SK-N-SH (cell line): ENCODE measurements around the gene LY6G5C. TPM values are rescaled to one million over a fixed set of nuclear protein-coding genes. Genes with fewer than 3 reads are reported as not detected.
A peak's percentile ranks its signal among the peaks of the same experiment; 100 is the strongest.

Source experiments
- CTCF ChIA-PET: fragments of 300-600, 350-600 bp; formaldehyde crosslinking; extraction: SDS; loops from one replicate; lab custom pipeline; 2021; lab: Yijun Ruan, JAX
- POLR2A ChIA-PET: fragments of 350-600 bp; sonication (Branson Sonifier 250); formaldehyde crosslinking; extraction: SDS; loops from one replicate; lab custom pipeline; 2020; ENCODE audit warnings: antibody characterized with exemption, inconsistent platforms; lab: Yijun Ruan, JAX
- DNase-seq: peaks from one replicate; pipeline ENCODE4 v3.0.0; 2012
- H2AFZ ChIP-seq: fragments of 200-600 bp; sonication (generic); 2 replicates; pipeline ENCODE4 v1.8.1; 2016; ENCODE audit warnings: antibody characterized with exemption, mild to moderate bottlenecking, low read depth
- H3F3A ChIP-seq: fragments of 200-600 bp; sonication (generic); replicated peaks from 2 replicates; pipeline ENCODE3; 2016; ENCODE audit warnings: antibody characterized with exemption, mild to moderate bottlenecking; ENCODE audit not compliant: insufficient read depth
- H3K27ac ChIP-seq, 2 experiments: fragments of 200-500 bp in 1 of 2; fragments of 200-600 bp in 1 of 2; sonication (Bioruptor generic) in 1 of 2; sonication (generic), shearing (Covaris generic) in 1 of 2; 2 replicates each; pipeline versions ENCODE4 v1.5.1 to v1.6.1; 2014 to 2016; ENCODE audit warnings: low read depth in 2 of 2, inconsistent platforms in 1 of 2, low read length in 1 of 2, mild to moderate bottlenecking in 1 of 2, mixed read lengths in 1 of 2
- H3K27me3 ChIP-seq: fragments of 200-600 bp; sonication (generic), shearing (Covaris generic); 2 replicates; pipeline ENCODE4 v1.6.1; 2016; ENCODE audit warnings: mixed run types; ENCODE audit not compliant: insufficient read depth
- H3K36me3 ChIP-seq, 2 experiments: fragments of 200-500 bp in 1 of 2; fragments of 200-600 bp in 1 of 2; sonication (Bioruptor generic) in 1 of 2; sonication (generic) in 1 of 2; replicated peaks in 1 of 2; 2 replicates each; pipeline versions ENCODE3 to v1.5.1; 2014 to 2016; ENCODE audit warnings: low read length in 1 of 2, mild to moderate bottlenecking in 1 of 2; ENCODE audit not compliant: insufficient read depth in 2 of 2, control insufficient read depth in 1 of 2
- H3K4me1 ChIP-seq, 2 experiments: fragments of 200-500 bp in 1 of 2; fragments of 200-600 bp in 1 of 2; sonication (Bioruptor generic) in 1 of 2; sonication (generic), shearing (Covaris generic) in 1 of 2; 2 replicates each; pipeline versions ENCODE4 v1.5.1 to v1.6.1; 2014 to 2016; ENCODE audit warnings: low read depth in 1 of 2, low read length in 1 of 2, mixed run types in 1 of 2; ENCODE audit not compliant: insufficient read depth in 2 of 2, control insufficient read depth in 1 of 2
- H3K4me2 ChIP-seq: fragments of 200-600 bp; sonication (generic), shearing (Covaris generic); 2 replicates; pipeline ENCODE4 v1.6.1; 2017; ENCODE audit warnings: mixed run types
- H3K4me3 ChIP-seq, 2 experiments: fragments of 200-500 bp in 1 of 2; fragments of 200-600 bp in 1 of 2; sonication (Bioruptor generic) in 1 of 2; sonication (generic), shearing (Covaris generic) in 1 of 2; 2 replicates each; pipeline versions ENCODE4 v1.5.1 to v1.8.1; 2014 to 2016; ENCODE audit warnings: low read depth in 2 of 2, inconsistent platforms in 1 of 2, low read length in 1 of 2, mild to moderate bottlenecking in 1 of 2, mixed read lengths in 1 of 2, moderate library complexity in 1 of 2
- H3K79me2 ChIP-seq: fragments of 200-600 bp; sonication (generic); 2 replicates; pipeline ENCODE4 v1.8.1; 2017; ENCODE audit warnings: mild to moderate bottlenecking; ENCODE audit not compliant: insufficient read depth
- H3K9ac ChIP-seq: fragments of 200-600 bp; sonication (generic); 2 replicates; pipeline ENCODE4 v1.6.1; 2017; ENCODE audit warnings: mixed run types
- H3K9me2 ChIP-seq: fragments of 200-600 bp; sonication (generic); 2 replicates; pipeline ENCODE4 v1.6.1; 2017; ENCODE audit warnings: mixed run types
- H3K9me3 ChIP-seq: fragments of 200-600 bp; sonication (generic); 2 replicates; pipeline ENCODE4 v1.6.1; 2017; ENCODE audit warnings: mixed run types, mild to moderate bottlenecking, moderate library complexity
- H4K20me1 ChIP-seq: fragments of 200-600 bp; sonication (generic); 2 replicates; pipeline ENCODE4 v1.6.1; 2017; ENCODE audit warnings: mild to moderate bottlenecking, mixed run types; ENCODE audit not compliant: insufficient read depth
- CHD2 ChIP-seq: fragments of 150-350 bp; IDR thresholded peaks from 2 replicates; pipeline ENCODE4 v1.6.1; 2018; ENCODE audit warnings: low read length; ENCODE audit not compliant: partially characterized antibody
- FOSL2 ChIP-seq: IDR thresholded peaks from 2 replicates; pipeline ENCODE4 v1.4.0; 2012; ENCODE audit warnings: low read depth, mild to moderate bottlenecking, moderate library complexity, borderline replicate concordance
- GABPA ChIP-seq: IDR thresholded peaks from 2 replicates; pipeline ENCODE4 v1.4.0; 2012; ENCODE audit warnings: low read depth, mild to moderate bottlenecking
- MEF2A ChIP-seq: IDR thresholded peaks from 2 replicates; pipeline ENCODE4 v1.4.0; 2012; ENCODE audit warnings: low read depth, borderline replicate concordance
- NRF1 ChIP-seq: IDR thresholded peaks from 2 replicates; pipeline ENCODE4 v1.6.1; 2012; ENCODE audit warnings: low read depth, mild to moderate bottlenecking, low read length
- POLR2AphosphoS5 ChIP-seq: IDR thresholded peaks from 2 replicates; pipeline ENCODE4 v1.6.1; 2012; ENCODE audit warnings: low read depth, low read length
- RAD21 ChIP-seq: IDR thresholded peaks from 2 replicates; pipeline ENCODE4 v1.6.1; 2012; ENCODE audit warnings: mild to moderate bottlenecking, low read length
- RCOR1 ChIP-seq: fragments of 150-350 bp; IDR thresholded peaks from 2 replicates; pipeline ENCODE4 v1.6.1; 2017; ENCODE audit warnings: antibody characterized with exemption, low read length
- SIN3A ChIP-seq: IDR thresholded peaks from 2 replicates; pipeline ENCODE4 v1.6.1; 2012; ENCODE audit warnings: low read depth, mild to moderate bottlenecking, low read length, moderate library complexity, borderline replicate concordance
- TAF1 ChIP-seq: IDR thresholded peaks from 2 replicates; pipeline ENCODE4 v1.6.1; 2012; ENCODE audit warnings: low read depth, mild to moderate bottlenecking, low read length, moderate library complexity, borderline replicate concordance
- TEAD4 ChIP-seq: IDR thresholded peaks from 2 replicates; pipeline ENCODE4 v1.4.0; 2012; ENCODE audit warnings: mild to moderate bottlenecking, borderline replicate concordance; ENCODE audit not compliant: insufficient read depth
- YY1 ChIP-seq: IDR thresholded peaks from 2 replicates; pipeline ENCODE4 v1.4.0; 2012; ENCODE audit warnings: low read depth, mild to moderate bottlenecking
- WGBS: methylation state at CpG from one replicate; pipeline ENCODE4 v1.1.6; 2017; ENCODE audit warnings: low lambda C conversion rate; 5-methylcytosine and 5-hydroxymethylcytosine counted together
- polyA plus RNA-seq, 3 experiments: library from polyadenylated mRNA; depleted of rRNA; stranded (reverse); fragments of >200 nt; gene quantifications; 2 replicates each; pipeline ENCODE4 v1.2.3, GENCODE V29; 2012
- TF ChIP-seq, protein P1 (sequence below): IDR thresholded peaks from 2 replicates; pipeline ENCODE4 v1.4.0; 2012; ENCODE audit warnings: low read depth, borderline replicate concordance
- TF ChIP-seq, protein P2 (sequence below): IDR thresholded peaks from 2 replicates; pipeline ENCODE4 v1.4.0; 2012; ENCODE audit warnings: low read depth
- TF ChIP-seq, protein P3 (sequence below): fragments of 200-600 bp; sonication (generic); IDR thresholded peaks from 2 replicates; pipeline ENCODE4 v1.6.1; 2017; ENCODE audit warnings: antibody characterized with exemption, mild to moderate bottlenecking, moderate library complexity
- TF ChIP-seq, protein P4 (sequence below): IDR thresholded peaks from 2 replicates; pipeline ENCODE4 v1.6.1; 2012; ENCODE audit warnings: mild to moderate bottlenecking, low read depth, low read length, moderate library complexity

LY6G5C gene
- polyA plus RNA-seq, 1 of the 3 experiments (the other 2 are of a cell fraction) = 1.1 TPM

DNA sequence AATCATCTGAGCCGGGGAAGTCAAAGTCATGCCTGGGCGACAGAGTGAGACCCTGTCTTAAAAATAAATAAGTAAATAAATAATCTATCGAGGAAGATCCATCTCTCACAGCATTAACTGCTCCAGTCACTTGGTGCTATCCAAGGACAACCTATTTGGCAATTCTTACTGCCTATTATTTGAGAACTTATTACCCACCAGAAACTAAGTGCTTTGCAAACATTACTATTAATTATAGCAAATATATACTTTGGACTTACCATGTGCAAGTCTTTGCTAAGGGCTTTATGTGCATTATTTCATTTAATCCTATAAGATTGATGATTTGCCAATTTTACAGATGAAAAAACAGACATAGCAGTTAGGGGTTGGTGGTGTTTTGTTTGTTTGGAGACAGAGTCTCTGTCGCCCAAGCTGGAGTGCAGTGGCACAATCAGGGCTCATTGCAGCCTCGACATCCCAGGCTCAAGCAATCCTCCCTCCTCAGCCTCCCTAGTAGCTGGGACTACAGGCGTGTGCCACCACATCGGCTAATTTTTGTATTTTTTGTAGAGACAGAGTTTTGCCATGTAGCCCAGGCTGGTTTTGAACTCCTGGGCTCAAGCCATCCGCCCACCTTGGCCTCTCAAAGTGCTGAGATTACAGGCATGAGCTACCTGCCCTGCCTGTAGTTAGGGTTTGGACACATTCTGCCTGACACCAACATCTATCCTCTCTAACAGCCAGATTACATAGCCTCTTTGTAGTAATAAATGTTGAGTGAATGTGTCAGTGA is 26.1 kb downstream of the LY6G5C start:
- POLR2A ChIA-PET = interaction anchor here (1.0 kb wide), 1 partner anchor 229 kb away, joined by 3 read pairs; no protein-coding TSS in a partner anchor
- Histone ChIP-seq H3K36me3 (peaks cover 5 to 10% of the 10 kb centered on the region in 2 experiments), H3K4me2 (no peak overlapping the region), H3K9me2 (no peaks in the 10 kb centered on the region), H3K4me1 (peaks cover 17 to 27% of the 10 kb centered on the region in 2 experiments), H3F3A (peaks cover 24% of the 10 kb centered on the region), H3K79me2 (peaks cover 83% of the 10 kb centered on the region), H2AFZ (no peak overlapping the region), H3K4me3 (no peak overlapping the region), H3K9me3 (no peaks in the 10 kb centered on the region), H4K20me1 (peaks cover 8% of the 10 kb centered on the region; the same call in 1 of the 2 replicates), H3K27me3 (no peaks in the 10 kb centered on the region), H3K27ac (no peak overlapping the region), H3K9ac (no peak overlapping the region)
- WGBS = 88% methylated on average over 8 of the region's 8 CpGs
- CTCF ChIA-PET = interaction anchor here (0.7 to 1.2 kb wide), 2 partner anchors 10 to 109 kb away, joined by 3 read pairs; partner anchors contain the start of genes ATP6V1G2 and GPANK1
- TF ChIP-seq SIN3A = no peak
- TF ChIP-seq, protein P1, sequence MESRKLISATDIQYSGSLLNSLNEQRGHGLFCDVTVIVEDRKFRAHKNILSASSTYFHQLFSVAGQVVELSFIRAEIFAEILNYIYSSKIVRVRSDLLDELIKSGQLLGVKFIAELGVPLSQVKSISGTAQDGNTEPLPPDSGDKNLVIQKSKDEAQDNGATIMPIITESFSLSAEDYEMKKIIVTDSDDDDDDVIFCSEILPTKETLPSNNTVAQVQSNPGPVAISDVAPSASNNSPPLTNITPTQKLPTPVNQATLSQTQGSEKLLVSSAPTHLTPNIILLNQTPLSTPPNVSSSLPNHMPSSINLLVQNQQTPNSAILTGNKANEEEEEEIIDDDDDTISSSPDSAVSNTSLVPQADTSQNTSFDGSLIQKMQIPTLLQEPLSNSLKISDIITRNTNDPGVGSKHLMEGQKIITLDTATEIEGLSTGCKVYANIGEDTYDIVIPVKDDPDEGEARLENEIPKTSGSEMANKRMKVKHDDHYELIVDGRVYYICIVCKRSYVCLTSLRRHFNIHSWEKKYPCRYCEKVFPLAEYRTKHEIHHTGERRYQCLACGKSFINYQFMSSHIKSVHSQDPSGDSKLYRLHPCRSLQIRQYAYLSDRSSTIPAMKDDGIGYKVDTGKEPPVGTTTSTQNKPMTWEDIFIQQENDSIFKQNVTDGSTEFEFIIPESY = no peak
- no peak for TF ChIP-seq RCOR1
- no peak for TF ChIP-seq TEAD4
- no peak for TF ChIP-seq NRF1
- TF ChIP-seq POLR2AphosphoS5 = no peak
- TF ChIP-seq, protein P2, sequence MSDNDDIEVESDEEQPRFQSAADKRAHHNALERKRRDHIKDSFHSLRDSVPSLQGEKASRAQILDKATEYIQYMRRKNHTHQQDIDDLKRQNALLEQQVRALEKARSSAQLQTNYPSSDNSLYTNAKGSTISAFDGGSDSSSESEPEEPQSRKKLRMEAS = no peak
- TF ChIP-seq YY1 = no peak
- TF ChIP-seq TAF1 = no peak
- no peak for TF ChIP-seq FOSL2
- DNase-seq = no peak

DNA sequence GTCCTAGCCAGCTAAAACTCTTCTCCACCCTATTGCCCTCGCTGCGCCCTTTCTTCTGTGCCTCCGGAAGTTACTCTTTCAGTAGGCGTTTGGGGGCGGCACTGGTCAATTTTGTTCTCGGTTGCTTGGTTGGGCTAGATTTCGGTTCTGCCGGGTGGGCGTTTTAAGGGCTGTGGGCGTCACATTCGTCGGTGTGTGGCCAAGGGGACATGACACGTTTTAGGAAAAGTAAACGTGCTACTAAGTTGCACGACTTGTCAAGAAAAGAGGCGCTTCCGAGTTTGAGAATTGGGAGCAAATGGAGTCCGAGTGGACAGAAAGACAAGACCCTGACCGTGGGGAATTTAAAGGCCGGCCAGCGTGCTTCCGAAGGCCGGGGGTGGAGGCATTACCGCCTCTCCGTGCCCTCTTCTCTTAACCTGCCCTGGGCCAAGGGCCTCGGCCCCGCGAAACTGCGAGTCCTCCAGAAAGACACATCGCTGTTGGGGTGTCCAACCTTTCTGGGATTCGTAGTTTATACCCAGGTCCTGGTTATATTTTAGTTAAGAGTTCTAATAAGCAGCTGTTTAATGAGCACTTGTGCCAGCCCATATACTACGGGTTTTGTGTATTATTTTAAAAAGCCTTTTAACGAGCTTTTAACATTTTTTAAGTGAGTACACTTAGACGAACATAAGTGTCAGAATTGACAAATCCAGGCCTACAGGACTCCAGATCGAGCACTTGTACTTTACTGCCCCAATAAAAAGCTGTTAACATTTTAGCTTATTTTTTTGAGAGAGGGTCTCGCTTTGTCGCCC is 27.7 kb downstream of the LY6G5C start:
- peaks cover 81% of the 10 kb centered on the region for H3K79me2 ChIP-seq
- TF ChIP-seq CHD2 (no peak), MEF2A (no peak), GABPA (peak; percentile 54), POLR2AphosphoS5 (peak; percentile 84; the same call in 1 of the 2 replicates), RAD21 (peak; percentile 5; the same call in 1 of the 2 replicates)
- TF ChIP-seq, protein P3, sequence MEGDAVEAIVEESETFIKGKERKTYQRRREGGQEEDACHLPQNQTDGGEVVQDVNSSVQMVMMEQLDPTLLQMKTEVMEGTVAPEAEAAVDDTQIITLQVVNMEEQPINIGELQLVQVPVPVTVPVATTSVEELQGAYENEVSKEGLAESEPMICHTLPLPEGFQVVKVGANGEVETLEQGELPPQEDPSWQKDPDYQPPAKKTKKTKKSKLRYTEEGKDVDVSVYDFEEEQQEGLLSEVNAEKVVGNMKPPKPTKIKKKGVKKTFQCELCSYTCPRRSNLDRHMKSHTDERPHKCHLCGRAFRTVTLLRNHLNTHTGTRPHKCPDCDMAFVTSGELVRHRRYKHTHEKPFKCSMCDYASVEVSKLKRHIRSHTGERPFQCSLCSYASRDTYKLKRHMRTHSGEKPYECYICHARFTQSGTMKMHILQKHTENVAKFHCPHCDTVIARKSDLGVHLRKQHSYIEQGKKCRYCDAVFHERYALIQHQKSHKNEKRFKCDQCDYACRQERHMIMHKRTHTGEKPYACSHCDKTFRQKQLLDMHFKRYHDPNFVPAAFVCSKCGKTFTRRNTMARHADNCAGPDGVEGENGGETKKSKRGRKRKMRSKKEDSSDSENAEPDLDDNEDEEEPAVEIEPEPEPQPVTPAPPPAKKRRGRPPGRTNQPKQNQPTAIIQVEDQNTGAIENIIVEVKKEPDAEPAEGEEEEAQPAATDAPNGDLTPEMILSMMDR = no peak
- TF ChIP-seq, protein P4, sequence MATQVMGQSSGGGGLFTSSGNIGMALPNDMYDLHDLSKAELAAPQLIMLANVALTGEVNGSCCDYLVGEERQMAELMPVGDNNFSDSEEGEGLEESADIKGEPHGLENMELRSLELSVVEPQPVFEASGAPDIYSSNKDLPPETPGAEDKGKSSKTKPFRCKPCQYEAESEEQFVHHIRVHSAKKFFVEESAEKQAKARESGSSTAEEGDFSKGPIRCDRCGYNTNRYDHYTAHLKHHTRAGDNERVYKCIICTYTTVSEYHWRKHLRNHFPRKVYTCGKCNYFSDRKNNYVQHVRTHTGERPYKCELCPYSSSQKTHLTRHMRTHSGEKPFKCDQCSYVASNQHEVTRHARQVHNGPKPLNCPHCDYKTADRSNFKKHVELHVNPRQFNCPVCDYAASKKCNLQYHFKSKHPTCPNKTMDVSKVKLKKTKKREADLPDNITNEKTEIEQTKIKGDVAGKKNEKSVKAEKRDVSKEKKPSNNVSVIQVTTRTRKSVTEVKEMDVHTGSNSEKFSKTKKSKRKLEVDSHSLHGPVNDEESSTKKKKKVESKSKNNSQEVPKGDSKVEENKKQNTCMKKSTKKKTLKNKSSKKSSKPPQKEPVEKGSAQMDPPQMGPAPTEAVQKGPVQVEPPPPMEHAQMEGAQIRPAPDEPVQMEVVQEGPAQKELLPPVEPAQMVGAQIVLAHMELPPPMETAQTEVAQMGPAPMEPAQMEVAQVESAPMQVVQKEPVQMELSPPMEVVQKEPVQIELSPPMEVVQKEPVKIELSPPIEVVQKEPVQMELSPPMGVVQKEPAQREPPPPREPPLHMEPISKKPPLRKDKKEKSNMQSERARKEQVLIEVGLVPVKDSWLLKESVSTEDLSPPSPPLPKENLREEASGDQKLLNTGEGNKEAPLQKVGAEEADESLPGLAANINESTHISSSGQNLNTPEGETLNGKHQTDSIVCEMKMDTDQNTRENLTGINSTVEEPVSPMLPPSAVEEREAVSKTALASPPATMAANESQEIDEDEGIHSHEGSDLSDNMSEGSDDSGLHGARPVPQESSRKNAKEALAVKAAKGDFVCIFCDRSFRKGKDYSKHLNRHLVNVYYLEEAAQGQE = peak; percentile 28; the same call in 1 of the 2 replicates

More for the DNA sequence above, 27.7 kb downstream of the LY6G5C start:
- Histone ChIP-seq H3K4me3 (peak overlapping the region; percentile 64 to 69), H3F3A (peaks cover 24% of the 10 kb centered on the region), H4K20me1 (no peaks in the 10 kb centered on the region), H3K9ac (peak overlapping the region; percentile 94), H3K27me3 (no peaks in the 10 kb centered on the region), H3K9me3 (no peaks in the 10 kb centered on the region), H3K4me2 (peak overlapping the region; percentile 81), H3K4me1 (peaks cover 7 to 11% of the 10 kb centered on the region in 2 experiments; a peak in 3 of 4 replicates), H3K36me3 (peaks cover 20 to 24% of the 10 kb centered on the region in 2 experiments), H3K27ac (peak overlapping the region; percentile 96 to 99), H2AFZ (peak overlapping the region; percentile 61; the same call in 1 of the 2 replicates), H3K9me2 (no peaks in the 10 kb centered on the region)
- peak; percentile 87 for DNase-seq
- 9% methylated on average over 36 of the region's 37 CpGs for WGBS
- ChIA-PET CTCF (interaction anchor here (0.8 to 2.5 kb wide), 9 partner anchors 8 to 142 kb away, joined by 3 to 10 read pairs (median 5); partner anchors contain the start of genes C6orf47, CSNK2B, GPANK1 and LY6G5C), POLR2A (interaction anchor here (0.7 to 2.8 kb wide), 10 partner anchors 8 to 162 kb away, joined by 3 to 20 read pairs (median 6); partner anchors contain the start of genes C6orf47, CSNK2B, DDX39B and GPANK1)
